ENCODE measurements around the gene METTL1.

Gene METTL1

DNA sequence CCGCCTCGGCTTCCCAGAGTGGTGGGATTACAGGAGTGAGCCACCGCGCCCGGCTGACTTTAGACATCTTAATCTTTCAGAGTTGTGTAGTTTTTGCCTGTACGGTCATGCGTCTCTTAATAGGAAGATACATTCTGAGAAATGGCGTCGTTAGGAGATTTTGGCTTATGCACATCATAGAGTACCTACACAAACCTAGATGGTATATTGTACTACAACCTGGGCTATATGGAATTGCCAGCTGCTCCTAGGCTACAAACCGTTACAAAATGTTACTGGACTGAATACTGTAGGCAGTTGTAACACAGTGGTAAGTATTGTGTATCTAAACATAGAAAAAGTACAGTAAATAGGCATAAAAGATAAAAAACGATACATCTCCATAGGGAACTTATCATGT, 12.0 kb upstream of the METTL1 start:
- TF ChIP-seq, protein P1, sequence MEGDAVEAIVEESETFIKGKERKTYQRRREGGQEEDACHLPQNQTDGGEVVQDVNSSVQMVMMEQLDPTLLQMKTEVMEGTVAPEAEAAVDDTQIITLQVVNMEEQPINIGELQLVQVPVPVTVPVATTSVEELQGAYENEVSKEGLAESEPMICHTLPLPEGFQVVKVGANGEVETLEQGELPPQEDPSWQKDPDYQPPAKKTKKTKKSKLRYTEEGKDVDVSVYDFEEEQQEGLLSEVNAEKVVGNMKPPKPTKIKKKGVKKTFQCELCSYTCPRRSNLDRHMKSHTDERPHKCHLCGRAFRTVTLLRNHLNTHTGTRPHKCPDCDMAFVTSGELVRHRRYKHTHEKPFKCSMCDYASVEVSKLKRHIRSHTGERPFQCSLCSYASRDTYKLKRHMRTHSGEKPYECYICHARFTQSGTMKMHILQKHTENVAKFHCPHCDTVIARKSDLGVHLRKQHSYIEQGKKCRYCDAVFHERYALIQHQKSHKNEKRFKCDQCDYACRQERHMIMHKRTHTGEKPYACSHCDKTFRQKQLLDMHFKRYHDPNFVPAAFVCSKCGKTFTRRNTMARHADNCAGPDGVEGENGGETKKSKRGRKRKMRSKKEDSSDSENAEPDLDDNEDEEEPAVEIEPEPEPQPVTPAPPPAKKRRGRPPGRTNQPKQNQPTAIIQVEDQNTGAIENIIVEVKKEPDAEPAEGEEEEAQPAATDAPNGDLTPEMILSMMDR (IDR thresholded peaks at IDR 0.05; ENCODE audit: unreplicated experiment in 3 of 3): no peak
- Mint-ChIP-seq H3K4me1 (peaks cover 13% of the 10 kb centered on the region), H3K4me3 (peak overlapping the region; percentile 82 to 86 (median 86)), H3K9me3 (no peaks in the 10 kb centered on the region), H3K27me3 (ENCODE audit: low read depth) (no peaks in the 10 kb centered on the region), H3K36me3 (ENCODE audit: low read depth) (peaks cover 28% of the 10 kb centered on the region), H3K27ac (no peak overlapping the region)

DNA sequence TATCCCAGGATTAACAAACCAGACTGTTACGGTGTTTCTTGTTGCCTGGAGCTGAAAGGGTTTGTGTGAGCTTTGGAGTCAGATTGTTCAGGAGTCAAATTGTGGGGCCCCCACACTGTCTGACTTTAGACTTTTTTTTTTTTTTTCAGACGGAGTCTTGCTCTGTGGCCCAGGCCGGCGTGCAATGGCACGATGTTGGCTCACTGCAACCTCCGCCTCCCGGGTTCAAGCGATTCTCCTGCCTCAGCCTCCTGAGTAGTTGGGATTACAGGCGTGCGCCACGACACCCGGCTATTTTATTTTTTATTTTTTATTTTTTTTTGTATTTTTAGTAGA, 11.5 kb upstream of the METTL1 start:
- Mint-ChIP-seq H3K4me1 (peaks cover 13% of the 10 kb centered on the region), H3K36me3 (ENCODE audit: low read depth) (peaks cover 27% of the 10 kb centered on the region), H3K27ac (no peak overlapping the region), H3K9me3 (no peaks in the 10 kb centered on the region), H3K27me3 (ENCODE audit: low read depth) (no peaks in the 10 kb centered on the region), H3K4me3 (peak overlapping the region; percentile 95 to 99 (median 98))
- TF ChIP-seq, protein P1 (IDR thresholded peaks at IDR 0.05; ENCODE audit: unreplicated experiment in 3 of 3): no peak

DNA sequence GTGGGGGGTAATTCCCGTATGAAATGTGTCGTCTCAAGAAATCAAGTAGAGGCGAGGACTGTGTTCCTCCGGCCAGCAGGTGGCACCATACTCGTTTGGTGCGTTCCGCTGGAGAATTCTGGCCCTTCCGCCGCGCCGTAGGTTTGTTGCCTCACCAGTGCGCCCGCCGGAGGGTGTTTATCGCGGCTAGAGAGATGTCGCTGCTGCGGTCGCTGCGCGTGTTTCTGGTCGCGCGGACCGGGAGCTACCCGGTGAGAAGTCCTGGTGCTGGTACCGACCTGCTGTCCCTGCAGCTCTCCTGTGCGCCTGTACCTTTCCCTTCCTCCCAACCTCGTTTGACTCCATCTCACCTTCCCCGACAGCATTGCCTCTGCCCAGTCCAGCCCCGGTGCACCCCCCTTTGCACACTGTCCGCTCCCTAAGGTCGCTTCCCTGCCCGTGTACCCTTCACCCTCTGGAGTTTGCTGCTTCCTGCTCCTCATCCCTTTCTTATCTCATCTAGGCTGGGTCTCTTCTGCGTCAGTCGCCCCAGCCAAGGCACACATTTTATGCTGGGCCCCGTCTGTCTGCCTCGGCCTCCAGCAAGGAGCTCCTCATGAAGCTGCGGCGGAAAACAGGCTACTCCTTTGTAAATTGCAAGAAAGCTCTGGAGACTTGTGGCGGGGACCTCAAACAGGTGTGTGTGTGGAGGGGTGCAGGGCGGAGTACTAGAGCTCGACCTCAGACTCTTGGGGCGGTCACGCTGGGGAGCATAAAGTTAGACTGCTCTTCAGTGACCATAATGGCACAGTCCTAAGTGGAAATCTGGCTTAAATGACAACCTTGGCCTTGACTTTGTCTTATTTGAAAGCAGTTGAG, 10.9 kb upstream of the METTL1 start, which contains the start of gene TSFM:
TSS of gene TSFM (plus strand) at position 180 of the 858 bp plus-strand sequence. CDS start at position 195, 15 bp downstream.
- TF ChIP-seq, protein P1 (IDR thresholded peaks at IDR 0.05; ENCODE audit: unreplicated experiment in 3 of 3): peak; percentile 88 to 94 (median 88)
- H3K4me1 Mint-ChIP-seq: peaks cover 13% of the 10 kb centered on the region
- H3K9me3 Mint-ChIP-seq: no peaks in the 10 kb centered on the region
- H3K27me3 Mint-ChIP-seq (ENCODE audit: low read depth): no peaks in the 10 kb centered on the region
- peak within 1 kb of the TSS; percentile 68 to 88 (median 73) for H3K27ac Mint-ChIP-seq
- peaks cover 24% of the 10 kb centered on the region for H3K36me3 Mint-ChIP-seq (ENCODE audit: low read depth)
- peak within 1 kb of the TSS; percentile 95 to 99 (median 98) for H3K4me3 Mint-ChIP-seq

DNA sequence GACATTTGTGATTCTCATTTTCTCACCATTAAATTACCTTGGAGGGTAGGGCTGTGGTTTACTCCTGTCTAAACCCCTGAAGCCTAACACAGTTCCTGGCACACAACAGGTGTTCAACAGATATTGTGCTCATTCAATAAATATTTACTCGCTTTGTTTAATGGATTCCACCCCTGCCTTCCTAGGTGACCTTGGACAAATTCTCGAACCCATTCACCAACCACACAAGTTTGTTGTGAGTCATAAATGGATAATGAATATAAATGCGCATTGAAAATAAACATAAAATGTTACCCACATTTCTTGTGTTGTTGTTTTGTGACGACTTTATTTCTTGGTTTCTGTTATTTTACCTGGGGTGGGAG, 10.3 kb upstream of the METTL1 start:
- TF ChIP-seq, protein P1 (IDR thresholded peaks at IDR 0.05; ENCODE audit: unreplicated experiment in 3 of 3): no peak
- Mint-ChIP-seq H3K27me3 (ENCODE audit: low read depth) (no peaks in the 10 kb centered on the region), H3K36me3 (ENCODE audit: low read depth) (peaks cover 18% of the 10 kb centered on the region), H3K27ac (peak overlapping the region in 2 of 3 experiments; percentile 73 to 88), H3K4me3 (peak overlapping the region; percentile 95 to 99 (median 98)), H3K9me3 (no peaks in the 10 kb centered on the region), H3K4me1 (peaks cover 13% of the 10 kb centered on the region)

DNA sequence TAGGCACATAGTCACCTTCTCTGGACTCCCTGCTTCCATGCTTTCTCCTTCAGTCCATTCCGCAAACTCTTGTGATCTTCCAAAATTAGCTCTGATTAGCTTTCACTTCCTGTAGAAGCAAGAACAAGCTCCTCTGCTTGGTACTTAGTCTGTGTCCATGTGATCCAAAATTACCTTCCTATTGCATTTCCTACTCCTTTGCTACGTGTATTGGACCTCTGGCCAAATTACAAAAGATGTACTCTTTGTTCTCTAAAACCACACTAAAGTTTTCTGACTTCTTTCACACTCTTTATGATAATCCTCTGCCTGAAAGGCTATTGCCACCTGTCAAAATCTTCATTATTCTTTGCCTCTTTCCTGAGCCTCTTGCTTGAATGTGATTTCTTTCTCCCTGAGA, 9.9 kb upstream of the METTL1 start:
- Mint-ChIP-seq H3K36me3 (ENCODE audit: low read depth) (peaks cover 17% of the 10 kb centered on the region), H3K27ac (no peak overlapping the region), H3K4me3 (no peak overlapping the region), H3K4me1 (peaks cover 13% of the 10 kb centered on the region), H3K27me3 (ENCODE audit: low read depth) (no peaks in the 10 kb centered on the region), H3K9me3 (no peaks in the 10 kb centered on the region)
- TF ChIP-seq, protein P1 (IDR thresholded peaks at IDR 0.05; ENCODE audit: unreplicated experiment in 3 of 3): no peak

DNA sequence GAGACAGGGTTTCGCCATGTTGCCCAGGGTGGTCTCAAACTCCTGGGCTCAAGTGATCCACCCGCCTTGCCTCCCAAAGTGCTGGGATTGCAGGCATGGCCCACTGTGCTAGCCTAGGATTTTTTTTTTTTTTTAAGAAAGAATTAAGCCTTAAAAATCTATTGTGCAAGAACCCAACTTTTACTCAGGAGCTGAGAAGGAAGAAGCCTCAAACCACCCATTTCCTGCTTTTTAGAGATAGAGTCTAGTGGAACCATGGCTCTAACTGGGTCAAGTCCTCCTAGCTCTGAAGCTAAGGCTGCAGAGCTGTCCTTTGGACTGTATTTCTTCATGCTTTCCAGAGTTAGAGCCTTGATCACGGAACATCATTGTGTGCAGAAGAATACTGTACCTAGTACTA, 9.3 kb upstream of the METTL1 start:
- TF ChIP-seq, protein P1 (IDR thresholded peaks at IDR 0.05; ENCODE audit: unreplicated experiment in 3 of 3): no peak
- Mint-ChIP-seq H3K9me3 (no peaks in the 10 kb centered on the region), H3K4me3 (no peak overlapping the region), H3K4me1 (peaks cover 13% of the 10 kb centered on the region), H3K36me3 (ENCODE audit: low read depth) (peaks cover 12% of the 10 kb centered on the region), H3K27me3 (ENCODE audit: low read depth) (no peaks in the 10 kb centered on the region), H3K27ac (no peak overlapping the region)

Data from nephron (organoid).